H1 (cell line): Measurements from ENCODE around the gene RAB3B. TPM values are rescaled to one million over a fixed set of nuclear protein-coding genes. Genes with fewer than 3 reads are reported as not detected.

ENCODE experiments used
- CTCF ChIA-PET: fragments of 300-600 bp; sonication (Branson Sonifier 250); formaldehyde crosslinking; loops from one replicate; lab custom pipeline; 2021; ENCODE audit not compliant: partially characterized antibody; lab: Charles Lee
- POLR2A ChIA-PET: fragments of 300-600 bp; sonication (Branson Sonifier 250); formaldehyde crosslinking; loops from one replicate; lab custom pipeline; 2021; ENCODE audit warnings: inconsistent platforms; ENCODE audit not compliant: partially characterized antibody; lab: Charles Lee
- DNase-seq, 2 experiments: peaks; one replicate each; pipeline versions ENCODE4 v3.0.0 to v3.0.0-alpha.2; 2010 to 2022; ENCODE audit warnings: low spot score in 2 of 2, low read depth in 1 of 2, mixed read lengths in 1 of 2
- FAIRE-seq: peaks from 2 replicates; lab custom pipeline; 2011; peaks lifted over from hg19 to GRCh38; lab: Jason Lieb, UNC
- H2AFZ ChIP-seq: 2 replicates; pipeline ENCODE4 v1.8.1; 2012; ENCODE audit warnings: low read length, inconsistent platforms
- H2AK5ac ChIP-seq: 2 replicates; pipeline ENCODE4 v1.6.1; 2013; ENCODE audit warnings: low read depth, low read length
- H2BK120ac ChIP-seq: replicated peaks from 2 replicates; pipeline ENCODE3; 2013; ENCODE audit warnings: low read depth, low read length, inconsistent platforms
- H2BK12ac ChIP-seq: 2 replicates; pipeline ENCODE4 v1.6.1; 2013; ENCODE audit warnings: low read depth, low read length
- H2BK15ac ChIP-seq: 2 replicates; pipeline ENCODE4 v1.6.1; 2013; ENCODE audit warnings: low read length
- H2BK20ac ChIP-seq: 2 replicates; pipeline ENCODE4 v1.6.1; 2013; ENCODE audit warnings: low read length
- H2BK5ac ChIP-seq: 2 replicates; pipeline ENCODE4 v1.6.1; 2013; ENCODE audit warnings: low read depth, low read length
- H3K14ac ChIP-seq: 2 replicates; pipeline ENCODE4 v1.6.1; 2013; ENCODE audit warnings: inconsistent platforms; ENCODE audit not compliant: insufficient read length
- H3K18ac ChIP-seq: 2 replicates; pipeline ENCODE4 v1.6.1; 2013; ENCODE audit warnings: low read length; ENCODE audit errors: extremely low read depth
- H3K23ac ChIP-seq: 2 replicates; pipeline ENCODE4 v1.6.1; 2013; ENCODE audit warnings: inconsistent platforms; ENCODE audit not compliant: insufficient read length
- H3K23me2 ChIP-seq: 2 replicates; pipeline ENCODE4 v1.6.1; 2013; ENCODE audit warnings: low read depth, low read length
- H3K27ac ChIP-seq: 2 replicates; pipeline ENCODE4 v1.6.1; 2011; ENCODE audit warnings: low read depth, low read length, inconsistent platforms
- H3K27me3 ChIP-seq, 4 experiments: replicated peaks in 1 of 4; 1 replicate in 1 of 4; 2 replicates in 3 of 4; pipeline versions ENCODE4 v1.6.1 to v1.8.1; 2011 to 2013; ENCODE audit warnings: low read length in 3 of 4, mild to moderate bottlenecking in 3 of 4, inconsistent platforms in 2 of 4, mixed read lengths in 2 of 4, moderate library complexity in 1 of 4; ENCODE audit not compliant: control insufficient read depth in 3 of 4, insufficient read depth in 3 of 4; ENCODE audit errors: extremely low read depth in 1 of 4
- H3K36me3 ChIP-seq, 4 experiments: 2 replicates each; pipeline versions ENCODE4 v1.6.1 to v1.8.1; 2011 to 2013; ENCODE audit warnings: mild to moderate bottlenecking in 4 of 4, low read length in 3 of 4, moderate library complexity in 2 of 4, control low read depth in 1 of 4, inconsistent platforms in 1 of 4; ENCODE audit not compliant: insufficient read depth in 4 of 4, control insufficient read depth in 2 of 4
- H3K4ac ChIP-seq: replicated peaks from 2 replicates; pipeline ENCODE3; 2013; ENCODE audit warnings: low read length, low read depth, mixed read lengths, inconsistent platforms; ENCODE audit not compliant: insufficient read length
- H3K4me1 ChIP-seq, 4 experiments: replicated peaks in 1 of 4; 1 replicate in 1 of 4; 2 replicates in 3 of 4; pipeline versions ENCODE4 v1.6.1 to v1.8.1; 2011 to 2013; ENCODE audit warnings: low read length in 3 of 4, inconsistent platforms in 2 of 4, mixed read lengths in 1 of 4; ENCODE audit not compliant: insufficient read depth in 4 of 4, control insufficient read depth in 3 of 4
- H3K4me2 ChIP-seq, 2 experiments: 2 replicates each; pipeline versions ENCODE4 v1.6.1 to v1.8.1; 2011 to 2013; ENCODE audit warnings: low read depth in 2 of 2, low read length in 2 of 2, control low read depth in 1 of 2, inconsistent platforms in 1 of 2, mild to moderate bottlenecking in 1 of 2; ENCODE audit not compliant: insufficient read depth in 1 of 2
- H3K4me3 ChIP-seq, 4 experiments: fragments of 200-600, 300-600 bp in 1 of 4; sonication (generic), shearing (Covaris generic), sonication (Bioruptor Twin) in 1 of 4; 2 replicates each; pipeline versions ENCODE4 v1.5.1 to v1.8.1; 2011 to 2016; ENCODE audit warnings: low read length in 4 of 4, low read depth in 3 of 4, control low read depth in 2 of 4, inconsistent platforms in 2 of 4, mild to moderate bottlenecking in 2 of 4, mixed read lengths in 1 of 4, moderate library complexity in 1 of 4; ENCODE audit not compliant: insufficient read depth in 2 of 4; ENCODE audit errors: extremely low read depth in 1 of 4
- H3K56ac ChIP-seq: replicated peaks from 2 replicates; pipeline ENCODE3; 2013; ENCODE audit warnings: low read depth, mild to moderate bottlenecking, mixed read lengths, low read length, inconsistent platforms; ENCODE audit not compliant: insufficient read length
- H3K79me1 ChIP-seq: 2 replicates; pipeline ENCODE4 v1.6.1; 2013; ENCODE audit warnings: low read depth, low read length, control low read depth
- H3K79me2 ChIP-seq, 2 experiments: 2 replicates each; pipeline versions ENCODE4 v1.6.1 to v1.8.1; 2012 to 2013; ENCODE audit warnings: low read length in 2 of 2, mild to moderate bottlenecking in 2 of 2, inconsistent platforms in 1 of 2; ENCODE audit not compliant: insufficient read depth in 2 of 2, control insufficient read depth in 1 of 2
- H3K9ac ChIP-seq, 4 experiments: replicated peaks in 1 of 4; 1 replicate in 1 of 4; 2 replicates in 3 of 4; pipeline versions ENCODE4 v1.6.1 to v1.8.1; 2011 to 2013; ENCODE audit warnings: low read depth in 3 of 4, low read length in 3 of 4, control low read depth in 2 of 4, mild to moderate bottlenecking in 2 of 4, moderate library complexity in 2 of 4, inconsistent platforms in 1 of 4; ENCODE audit errors: extremely low read depth in 1 of 4
- H3K9me3 ChIP-seq, 2 experiments: 2 replicates each; pipeline versions ENCODE4 v1.6.1 to v1.8.1; 2012 to 2013; ENCODE audit warnings: mild to moderate bottlenecking in 2 of 2, moderate library complexity in 2 of 2, control low read depth in 1 of 2, inconsistent platforms in 1 of 2, low read depth in 1 of 2, low read length in 1 of 2, mixed read lengths in 1 of 2; ENCODE audit not compliant: insufficient read depth in 2 of 2
- H4K20me1 ChIP-seq, 2 experiments: replicated peaks in 1 of 2; 2 replicates each; pipeline versions ENCODE3 to v1.8.1; 2011 to 2013; ENCODE audit warnings: inconsistent platforms in 2 of 2, low read length in 2 of 2, mild to moderate bottlenecking in 1 of 2; ENCODE audit not compliant: insufficient read depth in 2 of 2, control insufficient read depth in 1 of 2
- H4K5ac ChIP-seq: 2 replicates; pipeline ENCODE4 v1.6.1; 2013; ENCODE audit warnings: low read length, low read depth, mixed read lengths, inconsistent platforms; ENCODE audit not compliant: insufficient read length
- H4K8ac ChIP-seq: 2 replicates; pipeline ENCODE4 v1.8.0; 2013; ENCODE audit warnings: mild to moderate bottlenecking, moderate library complexity, low read length, inconsistent platforms; ENCODE audit not compliant: insufficient read depth; ENCODE audit errors: extremely low read depth
- H4K91ac ChIP-seq: replicated peaks from 2 replicates; pipeline ENCODE3; 2013; ENCODE audit warnings: low read length, mixed read lengths, inconsistent platforms; ENCODE audit not compliant: insufficient read length
- CTCF ChIP-seq, 3 experiments: IDR thresholded peaks; 1 replicate in 2 of 3; 2 replicates in 1 of 3; pipeline versions ENCODE4 v1.5.1 to v1.6.1; 2011; ENCODE audit warnings: low read length in 3 of 3, mild to moderate bottlenecking in 3 of 3, inconsistent platforms in 2 of 3, low read depth in 1 of 3, moderate library complexity in 1 of 3; ENCODE audit not compliant: insufficient read depth in 1 of 3; ENCODE audit errors: control extremely low read depth in 1 of 3
- PHF8 ChIP-seq: fragments of 200-600 bp; sonication (generic); conservative IDR thresholded peaks from 2 replicates; pipeline ENCODE4 v1.7.1; 2012; ENCODE audit warnings: low read depth, mild to moderate bottlenecking, inconsistent platforms, low read length, moderate library complexity
- RAD21 ChIP-seq, 2 experiments: IDR thresholded peaks in 1 of 2; conservative IDR thresholded peaks in 1 of 2; 2 replicates each; pipeline ENCODE4 v1.6.1; 2011; ENCODE audit warnings: low read depth in 2 of 2, low read length in 2 of 2, improper control_type of control experiment in 1 of 2, inconsistent platforms in 1 of 2, mild to moderate bottlenecking in 1 of 2, moderate library complexity in 1 of 2
- WGBS, 2 experiments: shearing (Covaris generic) in 1 of 2; methylation state at CpG; one replicate each; pipeline versions ENCODE4 v1.1.6 to v1.1.7; 2013 to 2015; ENCODE audit warnings: low lambda C conversion rate in 2 of 2, mixed read lengths in 2 of 2, inconsistent platforms in 1 of 2, low coverage in 1 of 2, missing lambda C conversion rate in 1 of 2; ENCODE audit not compliant: insufficient replicate concordance in 2 of 2, insufficient coverage in 1 of 2, insufficient read length in 1 of 2; ENCODE audit errors: extremely low coverage in 1 of 2, missing lambda C conversion rate in 1 of 2; 5-methylcytosine and 5-hydroxymethylcytosine counted together
- polyA plus RNA-seq, 7 experiments: library from polyadenylated mRNA; depleted of rRNA in 3 of 7; stranded (reverse) in 5 of 7; unstranded in 2 of 7; fragments of >200 nt in 5 of 7; fragments of 200-250 nt in 2 of 7; gene quantifications; 1 replicate in 5 of 7; 2 replicates in 1 of 7; 4 replicates in 1 of 7; pipeline versions ENCODE4 v1.2.1 to v1.2.3, GENCODE V29; 2011 to 2013; ENCODE audit warnings: missing spikeins in 2 of 7, mixed read lengths in 2 of 7
- total RNA-seq: library from RNA; stranded (reverse); fragmentation: NEBNext Ultra II Directional; extraction: Animal tissue kit (Norgen Biotek cat#: 25700); gene quantifications from 2 replicates; pipeline ENCODE4 v1.2.1, GENCODE V29; 2021

Gene RAB3B
- total and polyA plus RNA-seq, 2 of the 8 experiments (the other 6 are each of a cell fraction or from before 2014, with no cell fraction given), result 12.5 to 36.8 TPM

GRCh38 chr1:51926171-51926812, 64.2 kb downstream of the RAB3B start:
- H3K4me1 ChIP-seq, result no peaks in the 10 kb centered on the region
- no peak overlapping the region for H3K4ac ChIP-seq
- H2BK120ac ChIP-seq, result no peak overlapping the region
- H2BK15ac ChIP-seq, result no peak overlapping the region
- no peak overlapping the region for H2BK5ac ChIP-seq
- no peak overlapping the region for H4K91ac ChIP-seq
- H3K4me3 ChIP-seq, result no peak overlapping the region
- CTCF ChIA-PET, result interaction anchor here (0.6 to 7.7 kb wide), 27 partner anchors 9 to 989 kb away, joined by 3 to 84 read pairs (median 4); partner anchors contain the start of gene NRDC
- H3K56ac ChIP-seq, result no peak overlapping the region
- H3K23me2 ChIP-seq, result no peaks in the 10 kb centered on the region; the same call in 1 of the 2 replicates
- H3K79me1 ChIP-seq, result no peaks in the 10 kb centered on the region
- no peaks in the 10 kb centered on the region for H4K20me1 ChIP-seq
- no peak overlapping the region for H4K8ac ChIP-seq
- H4K5ac ChIP-seq, result no peak overlapping the region
- DNase-seq (no peak), FAIRE-seq (peak; percentile 92)
- no peak overlapping the region for H3K4me2 ChIP-seq
- H2AFZ ChIP-seq, result no peak overlapping the region
- 84% methylated on average over 5 of the region's 5 CpGs; no CpG with 5 or more reads in 1 of the 2 experiments for WGBS, 2 experiments
- H3K27ac ChIP-seq, result no peak overlapping the region
- no peak overlapping the region for H2AK5ac ChIP-seq
- no peaks in the 10 kb centered on the region for H3K9me3 ChIP-seq
- TF ChIP-seq CTCF (IDR thresholded peaks at IDR 0.05; ENCODE audit: control extremely low read depth in 1 of 3, insufficient read depth in 1 of 3, low read depth in 1 of 3, low read length in 3 of 3) (peak; percentile 20 to 73 (median 55)), PHF8 (no peak), RAD21 (IDR thresholded peaks at IDR 0.05 in 1 of 2, conservative IDR thresholded peaks at IDR 0.05 in 1 of 2; ENCODE audit: low read depth in 2 of 2, low read length in 2 of 2) (peak; percentile 66 to 82)
- H3K14ac ChIP-seq, result no peak overlapping the region
- H3K9ac ChIP-seq, result no peak overlapping the region
- H3K27me3 ChIP-seq, result no peaks in the 10 kb centered on the region
- POLR2A ChIA-PET, result interaction anchor here (1.2 to 1.7 kb wide), 3 partner anchors 9 to 16 kb away, joined by 3 to 7 read pairs (median 4); no protein-coding TSS in a partner anchor
- no peak overlapping the region for H3K23ac ChIP-seq
- peaks cover 0 to 7% (median 2%) of the 10 kb centered on the region in 4 experiments; a peak in 4 of 8 replicates for H3K36me3 ChIP-seq
- H3K79me2 ChIP-seq, result no peaks in the 10 kb centered on the region
- H3K18ac ChIP-seq, result no peak overlapping the region
- no peak overlapping the region for H2BK20ac ChIP-seq
- no peak overlapping the region for H2BK12ac ChIP-seq
